Tibial artery (tissue), 4 donors: ENCODE results near the gene ERBB2.

ENCODE experiments used
- DNase-seq, 2 donors: peaks; one replicate each; pipeline ENCODE4 v3.0.0-alpha.2; 2019
- H3K27ac ChIP-seq, 2 donors: fragments of 200-600 bp; sonication (generic) in 1 of 2; 1 replicate in 1 of 2; 2 replicates in 1 of 2; pipeline ENCODE4 v1.5.1; 2018 to 2019; ENCODE audit warnings: mild to moderate bottlenecking in 1 of 2
- H3K27me3 ChIP-seq, 2 donors: fragments of 200-600 bp; sonication (generic) in 1 of 2; one replicate each; pipeline versions ENCODE4 v1.5.1 to v1.6.0; 2016 to 2019
- H3K36me3 ChIP-seq, 3 donors: fragments of 200-600 bp; sonication (generic) in 2 of 3; one replicate each; pipeline ENCODE4 v1.5.1; 2016 to 2019; ENCODE audit warnings: mild to moderate bottlenecking in 2 of 3
- H3K4me1 ChIP-seq, 4 donors: fragments of 200-600 bp; sonication (generic) in 2 of 4; 1 replicate in 3 of 4; 2 replicates in 1 of 4; pipeline ENCODE4 v1.5.1; 2016 to 2019
- H3K4me3 ChIP-seq, 2 donors: fragments of 200-600 bp; sonication (generic) in 1 of 2; 1 replicate in 1 of 2; 2 replicates in 1 of 2; pipeline ENCODE4 v1.5.1; 2018 to 2019; ENCODE audit warnings: mild to moderate bottlenecking in 2 of 2
- H3K9me3 ChIP-seq, 3 donors: fragments of 200-600 bp; sonication (generic) in 1 of 3; one replicate each; pipeline ENCODE4 v1.5.1; 2016 to 2019
- CTCF ChIP-seq, 2 experiments: fragments of 200-600 bp in 1 of 2; fragments of 450-650 bp in 1 of 2; IDR thresholded peaks; one replicate each; pipeline ENCODE4 v1.5.1; 2017 to 2019; ENCODE audit warnings: antibody characterized with exemption in 2 of 2, mild to moderate bottlenecking in 1 of 2, moderate library complexity in 1 of 2
- intact Hi-C: fragments of 100-400 bp; cut with DNase I; formaldehyde crosslinking; loops from one replicate; pipeline ENCODE4 v1.15.0; 2023; ENCODE audit warnings: low total_unique reads

ERBB2 gene

GRCh38 chr17:39666601-39667261 lies 33.1 kb upstream of the ERBB2 start:
- intact Hi-C loops: no loop called here
- no peak for TF ChIP-seq CTCF (IDR thresholded peaks at IDR 0.05)
- Histone ChIP-seq H3K4me3 (peak overlapping the region; percentile 42 to 56), H3K4me1 (peaks cover 7 to 83% (median 69%) of the 10 kb centered on the region in 4 donors), H3K27ac (peak overlapping the region; percentile 68 to 81), H3K36me3 (peaks cover 0 to 13% (median 7%) of the 10 kb centered on the region in 3 donors), H3K27me3 (no peaks in the 10 kb centered on the region), H3K9me3 (no peaks in the 10 kb centered on the region)
- DNase-seq: peak; percentile 77 to 93

GRCh38 chr17:39667262-39667944 lies 32.5 kb upstream of the ERBB2 start:
- peaks cover 7 to 83% (median 72%) of the 10 kb centered on the region in 4 donors for H3K4me1 ChIP-seq
- intact Hi-C loops: no loop called here
- H3K27me3 ChIP-seq: no peaks in the 10 kb centered on the region
- peaks cover 0 to 7% (median 5%) of the 10 kb centered on the region in 3 donors for H3K36me3 ChIP-seq
- H3K4me3 ChIP-seq: peak overlapping the region; percentile 42 to 56
- H3K27ac ChIP-seq: peak overlapping the region; percentile 68 to 81
- no peak for TF ChIP-seq CTCF (IDR thresholded peaks at IDR 0.05)
- peak in 1 of 2 donors; percentile 75 for DNase-seq
- no peaks in the 10 kb centered on the region for H3K9me3 ChIP-seq

GRCh38 chr17:39667945-39668924 lies 31.6 kb upstream of the ERBB2 start, which contains the start of gene PNMT:
PNMT (plus strand) TSS chr17:39668453; CDS start chr17:39668476, 23 bp downstream.
- TF ChIP-seq CTCF (IDR thresholded peaks at IDR 0.05): peak; percentile 63 to 68
- Histone ChIP-seq H3K9me3 (no peaks in the 10 kb centered on the region), H3K27me3 (no peaks in the 10 kb centered on the region), H3K4me3 (peak within 1 kb of the TSS; percentile 42 to 56), H3K4me1 (peaks cover 7 to 75% (median 66%) of the 10 kb centered on the region in 4 donors), H3K36me3 (no peaks in the 10 kb centered on the region), H3K27ac (peak within 1 kb of the TSS; percentile 68 to 81)
- intact Hi-C loops: no loop called here
- DNase-seq: peak; percentile 67 to 80

GRCh38 chr17:39669897-39670735 lies 29.7 kb upstream of the ERBB2 start:
- Histone ChIP-seq H3K4me1 (peaks cover 7 to 68% (median 59%) of the 10 kb centered on the region in 4 donors), H3K27me3 (no peaks in the 10 kb centered on the region)
- DNase-seq: no peak

More at GRCh38 chr17:39669897-39670735, 29.7 kb upstream of the ERBB2 start:
- no peak for TF ChIP-seq CTCF (IDR thresholded peaks at IDR 0.05)
- no peaks in the 10 kb centered on the region for H3K36me3 ChIP-seq
- no peaks in the 10 kb centered on the region for H3K9me3 ChIP-seq
- H3K27ac ChIP-seq: no peak overlapping the region
- H3K4me3 ChIP-seq: no peak overlapping the region
- intact Hi-C loops: loop anchor here (5.0 kb wide), 1 partner anchor 33 kb away; the partner anchor contains the start of gene STARD3
